GM21423 (cell line): ENCODE data around the gene YDJC.
"Not testable (repeated sequence)": the region's sequence is repeated elsewhere in the genome, so short reads cannot be mapped to it uniquely, and the experiment has no call there.

Experiments
- ATAC-seq: cut with Tn5 transposase; IDR thresholded peaks from one replicate; pipeline ENCODE4 v1.9.1; 2021; ENCODE audit warnings: mild to moderate bottlenecking, moderate library complexity; ENCODE audit not compliant: unreplicated experiment

YDJC gene

DNA sequence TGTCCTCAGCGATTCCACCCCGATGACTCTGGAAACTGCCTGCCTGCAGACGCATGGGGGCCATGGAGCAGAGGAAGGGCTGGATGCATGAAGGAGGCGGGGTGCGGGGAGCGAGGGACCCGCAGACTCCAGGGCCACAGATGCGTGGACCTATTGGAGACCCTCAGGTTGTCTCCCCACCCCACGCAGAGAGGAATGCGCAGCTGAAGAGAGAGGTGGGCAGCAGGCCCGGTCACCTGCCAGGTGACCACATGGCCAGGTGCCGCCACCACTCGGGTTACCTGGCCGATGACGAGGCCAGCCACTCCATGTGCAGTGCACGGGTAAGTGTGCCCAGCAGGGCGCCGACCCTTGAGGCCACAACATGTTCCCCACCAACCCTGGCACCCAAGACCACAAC is 3.1 kb upstream of the YDJC start:
- no peak for ATAC-seq

DNA sequence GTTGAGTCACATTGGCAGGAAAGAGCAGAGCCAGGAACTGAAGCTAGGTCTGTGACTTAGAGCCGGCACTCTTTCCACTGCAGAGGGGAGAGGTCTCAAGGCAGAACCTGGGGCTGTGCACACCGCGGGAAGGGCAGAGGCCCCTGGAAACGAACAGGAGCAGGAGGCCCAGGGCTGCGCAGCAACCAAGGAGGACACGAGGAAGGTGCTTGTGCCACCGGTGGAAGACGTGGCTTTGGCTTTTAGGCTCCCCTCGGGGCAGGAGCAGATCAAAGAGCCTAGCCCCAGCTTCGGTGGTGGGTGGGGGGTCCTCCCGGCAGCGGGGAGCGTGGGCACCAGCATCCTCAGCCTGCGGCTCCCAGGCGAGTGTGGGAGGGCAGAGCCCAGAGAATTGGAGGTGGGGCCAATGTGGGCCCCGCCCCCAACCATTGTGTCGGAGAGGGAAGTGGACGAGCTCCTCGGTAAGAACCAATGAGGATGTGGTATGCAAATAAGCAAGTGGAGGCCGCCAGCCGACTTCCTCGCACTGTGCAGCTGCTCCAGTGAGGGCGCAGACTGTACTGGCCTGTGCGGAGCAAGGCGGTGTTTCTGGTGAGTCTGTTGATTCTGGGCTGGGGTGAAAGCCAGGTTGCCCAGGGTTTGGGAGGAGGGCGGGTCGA is 2.5 kb upstream of the YDJC start, which contains the start of gene CCDC116:
CCDC116 (plus strand) TSS at position 524 of the 659 bp plus-strand sequence. CDS start 422 bp downstream, outside the sequence.
- ATAC-seq = no peak

DNA sequence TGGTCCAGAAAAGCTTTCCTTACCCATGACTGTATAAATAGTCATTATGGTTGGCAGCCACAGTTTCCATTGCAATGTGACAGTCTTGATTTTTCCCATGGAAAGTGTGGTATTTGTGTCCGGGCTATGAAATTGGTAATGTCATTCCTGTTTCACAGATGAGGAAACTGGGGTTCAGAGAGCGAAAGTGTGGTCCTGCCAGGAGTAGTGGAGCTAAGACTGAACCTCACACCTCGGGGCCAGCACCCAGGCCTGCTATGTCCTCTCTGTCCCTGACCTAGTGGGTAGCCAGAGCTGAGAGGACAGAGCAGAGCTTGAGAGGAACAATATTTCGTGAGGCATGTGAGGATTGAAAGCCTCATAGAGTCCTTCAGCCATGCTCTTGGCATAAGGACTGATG is 1.2 kb upstream of the YDJC start:
- ATAC-seq = no peak

DNA sequence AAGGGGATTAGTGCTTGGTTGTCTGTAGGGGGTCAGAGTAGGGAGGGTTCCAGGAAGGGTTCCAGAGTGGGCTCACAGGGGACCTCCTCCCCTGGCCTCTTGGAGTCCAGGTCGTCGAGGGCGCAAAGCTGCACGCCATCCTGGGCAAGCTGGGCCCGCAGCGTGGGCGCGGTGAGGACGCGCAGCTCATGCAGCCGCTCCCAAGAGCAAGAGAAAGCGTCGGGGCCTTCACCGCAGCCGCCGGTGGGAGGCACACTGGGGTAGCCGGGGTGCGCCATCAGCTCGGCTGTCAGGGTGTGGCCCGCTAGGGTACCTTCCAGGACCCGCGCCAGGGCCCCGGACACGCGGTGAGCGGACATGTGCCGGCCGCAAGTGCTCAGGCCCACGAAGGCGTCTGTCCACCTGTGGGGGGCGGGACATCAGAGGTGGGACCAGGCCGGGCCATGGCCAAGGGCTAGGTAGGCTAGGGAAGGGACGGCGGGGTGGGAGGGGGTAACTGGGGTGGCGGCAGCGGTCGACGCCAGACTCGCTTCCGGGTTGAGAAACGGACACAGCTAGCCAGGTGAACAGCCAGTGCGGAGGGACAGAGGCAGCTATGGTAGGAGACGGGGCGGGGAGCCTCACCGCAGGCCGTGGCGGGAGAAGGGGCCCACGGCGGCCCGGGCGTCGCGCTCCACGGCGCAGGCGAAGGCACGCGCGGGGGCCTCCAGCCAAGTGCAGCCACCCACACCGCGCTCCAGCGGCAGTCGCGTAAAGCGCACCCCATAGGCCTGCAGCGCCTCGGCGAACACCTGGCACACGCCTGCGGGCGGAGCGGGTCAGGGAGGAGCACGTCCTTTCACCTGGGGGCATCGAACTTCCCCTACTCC is 1.2 kb downstream of the YDJC start:
- ATAC-seq = no peak

DNA sequence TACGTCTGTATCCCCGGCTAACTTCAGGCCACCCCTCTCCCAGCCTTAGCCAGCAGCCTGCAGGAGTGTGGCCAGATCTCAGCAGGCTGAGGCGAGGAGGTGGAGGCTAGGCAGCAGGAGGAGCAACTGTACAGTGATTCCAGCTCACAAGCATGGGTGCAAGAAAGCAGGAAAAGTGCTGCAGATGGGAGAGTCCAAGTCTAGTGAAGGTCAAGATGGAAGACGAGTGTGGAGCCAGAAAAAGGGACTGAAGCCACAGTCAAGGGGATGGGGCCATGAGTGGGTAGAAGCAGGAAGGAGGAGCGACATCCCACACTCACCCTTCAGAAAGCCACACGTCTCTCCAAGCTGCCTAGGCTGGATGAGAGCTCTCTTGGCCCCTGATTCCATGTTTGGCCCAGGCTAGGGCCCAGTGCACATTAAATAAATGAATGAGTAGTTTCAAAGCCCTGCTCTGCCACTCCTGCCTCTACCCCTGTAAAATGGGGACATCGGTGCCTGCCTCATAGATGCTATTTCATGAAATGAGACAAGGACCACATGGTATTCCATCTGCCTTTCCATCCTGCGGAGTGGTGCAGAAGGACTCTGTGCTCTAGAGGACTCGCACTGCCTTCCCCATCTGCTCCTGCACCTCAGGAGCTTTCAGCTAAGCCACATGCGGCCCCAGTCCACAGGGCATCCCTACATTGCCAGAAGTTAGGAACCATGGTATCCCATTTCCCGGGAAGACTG is 2.9 kb downstream of the YDJC start:
- ATAC-seq = no peak

DNA sequence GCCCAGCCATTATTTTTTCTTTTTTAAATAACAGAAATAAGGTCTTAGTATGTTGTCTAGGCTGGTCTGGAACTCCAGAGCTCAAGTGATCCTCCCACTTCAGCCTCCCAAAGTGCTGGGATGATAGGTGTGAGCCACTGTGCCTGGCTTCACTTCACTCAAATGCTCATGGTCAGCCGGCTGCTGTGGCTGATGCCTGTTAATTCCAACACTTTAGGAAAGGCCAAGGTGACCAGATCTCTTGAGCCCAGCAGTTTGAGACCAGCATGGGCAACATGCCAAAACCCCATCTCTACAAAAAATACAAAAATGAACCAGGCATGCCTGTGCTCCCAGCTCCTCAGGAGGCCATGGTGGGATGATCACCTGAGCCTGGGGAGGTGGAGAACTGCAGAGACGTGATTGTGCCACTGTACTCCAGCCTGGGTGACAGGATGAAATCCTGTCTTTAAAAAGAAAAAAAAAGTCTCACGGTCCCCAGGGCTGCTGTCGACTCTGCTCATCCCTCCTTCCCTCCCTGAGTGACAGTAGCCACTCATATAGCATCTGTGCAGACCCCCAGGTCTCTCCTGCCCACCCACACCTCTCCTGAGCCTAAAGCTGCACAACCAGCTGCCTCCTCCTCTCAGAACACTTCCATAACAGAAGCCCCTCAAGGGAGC is 3.6 kb downstream of the YDJC start:
- ATAC-seq = no peak

DNA sequence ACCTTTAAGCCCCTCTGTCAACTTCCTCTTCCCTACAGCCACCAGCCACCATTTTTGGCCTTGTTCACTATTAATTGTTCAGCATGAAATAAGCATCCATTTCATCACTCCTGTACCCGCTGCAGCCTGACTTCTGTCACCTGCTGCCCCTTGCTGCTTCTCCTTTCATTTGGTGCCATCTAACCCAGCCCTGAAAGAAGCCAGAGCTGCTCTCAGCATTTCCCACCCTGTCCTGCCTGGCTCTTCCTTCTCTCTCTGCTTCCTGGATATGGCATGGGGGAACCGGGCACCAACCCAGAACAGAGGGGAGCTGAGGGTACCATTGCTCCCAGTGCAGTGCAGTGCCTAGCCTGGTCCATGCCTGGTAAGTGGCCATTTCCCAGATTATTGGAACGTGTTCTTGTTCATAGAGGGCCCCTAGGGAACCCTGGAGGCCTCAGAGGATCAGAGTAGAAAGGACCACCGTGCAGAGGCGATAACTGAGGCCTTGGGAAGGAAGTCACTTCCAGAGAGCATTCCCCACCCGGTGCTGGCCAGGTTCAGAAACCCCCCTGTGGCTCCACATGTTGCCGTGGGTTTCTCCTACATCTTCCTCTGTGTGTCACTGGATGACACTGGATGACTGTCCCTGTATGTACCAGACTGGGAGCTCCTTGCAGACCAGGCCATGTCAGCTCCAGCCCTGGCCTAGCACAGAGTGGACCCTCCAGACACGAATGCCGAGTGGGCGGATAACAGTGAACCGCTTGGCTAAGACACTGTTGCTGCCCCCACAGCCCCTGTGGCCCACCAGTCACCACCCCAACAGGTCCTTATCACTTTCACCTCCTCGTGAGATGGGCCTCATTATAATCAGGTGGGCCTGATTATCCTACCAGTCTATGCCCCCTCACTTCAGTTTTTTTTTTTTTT is 4.7 kb downstream of the YDJC start:
- ATAC-seq = no peak

DNA sequence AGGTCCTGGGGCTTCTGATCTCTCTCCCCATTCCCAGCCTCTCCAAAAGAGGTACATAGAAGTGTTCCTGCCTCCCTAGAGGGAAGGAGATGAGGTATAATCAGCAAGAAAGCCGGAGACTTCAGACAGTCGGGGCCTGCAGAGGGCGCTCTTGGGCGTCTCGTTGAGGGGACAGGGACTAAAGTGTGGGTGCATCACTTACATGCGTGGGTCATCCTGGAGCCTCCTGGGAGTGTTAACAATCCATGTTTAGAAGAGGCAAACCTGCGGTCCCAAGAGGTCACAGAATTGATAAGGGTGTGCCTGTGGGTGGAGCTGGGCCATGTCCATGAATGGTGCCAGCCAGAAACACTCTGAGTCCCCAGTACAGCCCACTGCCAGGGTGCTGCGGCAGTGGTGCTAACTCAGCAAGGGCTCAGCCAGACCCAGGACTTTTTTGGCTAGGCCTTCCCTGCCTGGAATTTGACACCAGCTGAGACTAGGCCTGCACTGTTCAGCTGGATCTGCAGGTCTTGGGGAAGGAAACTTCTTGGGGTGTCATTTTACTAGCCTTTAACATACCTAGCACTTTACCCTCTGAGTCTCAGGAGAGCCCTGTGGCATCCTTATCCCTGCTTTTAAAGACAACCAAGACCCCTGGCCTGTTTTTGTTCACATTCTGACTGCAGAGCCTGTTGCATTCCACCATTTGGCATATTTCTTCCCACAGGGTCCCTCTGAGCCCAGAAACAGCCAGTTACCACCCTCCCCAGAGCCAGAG is 5.5 kb downstream of the YDJC start:
- ATAC-seq = no peak

DNA sequence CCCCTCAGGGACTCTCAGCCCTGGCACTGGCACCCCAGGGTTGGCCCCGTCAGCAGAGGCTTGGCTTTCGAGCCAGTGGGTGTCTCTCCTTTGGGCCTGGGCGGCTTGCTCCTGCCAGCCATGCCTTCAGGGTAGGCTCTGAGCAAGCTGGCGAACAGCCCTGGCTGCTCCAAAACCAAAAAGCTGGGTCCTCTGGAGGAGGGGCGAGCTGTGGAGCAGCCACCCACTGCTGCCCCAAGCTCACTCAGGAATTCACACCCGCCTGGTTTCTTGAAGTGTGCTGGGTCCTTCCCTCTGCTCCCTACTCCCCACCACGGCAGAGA is 6.2 kb downstream of the YDJC start:
- no peak for ATAC-seq

DNA sequence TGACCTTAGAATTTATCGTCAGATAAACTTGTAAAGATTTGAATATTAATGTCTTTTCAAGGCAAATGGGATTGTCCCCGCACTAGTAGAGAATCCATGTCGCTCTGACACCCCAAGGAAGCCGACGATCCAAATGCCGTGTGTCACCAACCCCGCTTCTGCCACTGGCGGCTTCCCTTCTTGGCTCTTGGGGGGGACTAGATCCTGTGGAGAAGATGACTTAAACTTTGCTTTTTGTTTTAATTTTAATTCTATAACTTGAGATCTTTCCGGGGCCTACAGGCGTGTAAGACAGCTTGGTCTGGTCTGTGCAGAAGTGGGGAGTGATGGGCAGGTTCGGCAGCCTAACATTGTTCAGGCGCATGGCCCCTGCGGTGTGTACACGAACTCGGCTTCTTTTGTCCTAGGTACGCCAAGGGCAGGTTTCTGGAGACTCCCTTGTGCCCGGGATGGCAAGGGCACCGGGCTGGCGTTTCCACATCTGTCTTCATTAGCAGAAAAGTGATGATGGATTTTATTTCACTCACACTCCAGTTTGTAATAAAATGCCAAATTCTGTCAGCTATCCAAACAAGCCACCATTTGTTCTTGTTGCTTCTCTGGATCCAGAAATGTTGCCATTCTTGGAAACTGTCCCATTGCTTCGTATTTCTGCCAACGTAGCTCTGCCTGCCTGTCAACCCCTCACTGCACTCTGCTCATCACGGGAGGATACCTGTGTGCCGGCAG is 6.7 kb downstream of the YDJC start:
- no peak for ATAC-seq

DNA sequence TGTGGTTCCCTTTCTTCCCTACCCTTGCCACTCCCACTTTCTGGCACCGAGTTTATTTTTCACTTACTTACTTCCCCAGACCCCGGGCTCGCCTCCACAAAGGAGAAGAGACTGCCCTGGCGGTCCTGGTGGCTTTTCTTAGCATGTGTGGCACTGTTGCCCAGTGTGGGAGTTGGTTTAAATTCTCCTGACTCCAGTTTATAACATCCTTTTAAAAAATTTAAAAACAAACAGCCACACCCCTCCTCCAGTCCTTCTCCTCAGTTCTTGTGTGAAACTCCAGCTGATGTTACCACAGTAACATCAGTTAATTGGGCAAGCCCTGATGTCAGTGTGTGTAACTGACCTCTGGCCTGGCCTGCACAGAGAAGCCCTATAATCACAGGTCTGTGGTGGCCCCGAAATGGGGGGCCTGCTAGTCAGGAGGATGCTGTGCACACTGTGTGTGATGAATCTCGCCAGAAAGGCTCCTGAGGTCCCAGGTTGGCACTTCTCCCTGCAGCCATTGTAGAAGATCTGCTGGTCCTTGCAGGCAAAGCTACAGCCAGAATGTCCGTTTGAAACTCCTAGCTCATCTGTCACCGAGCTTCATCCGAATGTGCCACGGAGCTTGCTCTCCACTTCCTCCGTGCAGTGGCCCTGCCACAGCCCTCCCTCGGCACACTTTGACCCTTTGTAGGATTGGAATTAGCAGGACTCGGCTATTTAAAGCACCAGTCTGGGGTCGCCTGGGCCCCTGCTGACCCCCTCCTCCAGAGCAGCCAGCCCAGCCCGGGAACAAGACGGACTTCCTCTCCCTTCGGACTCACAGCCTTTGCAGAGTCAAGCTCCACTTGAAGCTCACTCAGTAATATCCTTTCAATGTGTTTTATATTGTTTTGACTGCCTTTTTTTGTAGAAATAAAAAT is 7.6 kb downstream of the YDJC start:
- no peak for ATAC-seq

DNA sequence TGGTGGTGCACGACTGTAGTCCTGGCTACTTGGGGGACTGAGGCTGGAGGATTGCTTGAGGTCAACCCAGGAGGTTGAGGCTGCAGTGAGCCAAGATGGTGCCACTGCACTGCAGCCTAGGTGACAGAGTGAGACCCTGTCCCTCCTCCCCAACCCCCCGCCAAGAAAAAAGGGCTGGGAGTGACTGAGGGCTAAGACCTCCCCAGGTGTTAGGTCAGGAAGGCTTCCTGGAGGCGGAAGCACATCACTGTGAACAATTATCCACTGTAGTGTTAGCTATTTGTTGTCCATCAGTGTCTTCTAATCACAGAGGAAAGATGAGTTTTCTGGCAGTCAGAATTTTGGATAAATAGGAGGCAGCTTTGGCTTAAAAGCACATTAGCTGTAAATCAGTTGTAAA is 8.8 kb downstream of the YDJC start:
- ATAC-seq = no peak

DNA sequence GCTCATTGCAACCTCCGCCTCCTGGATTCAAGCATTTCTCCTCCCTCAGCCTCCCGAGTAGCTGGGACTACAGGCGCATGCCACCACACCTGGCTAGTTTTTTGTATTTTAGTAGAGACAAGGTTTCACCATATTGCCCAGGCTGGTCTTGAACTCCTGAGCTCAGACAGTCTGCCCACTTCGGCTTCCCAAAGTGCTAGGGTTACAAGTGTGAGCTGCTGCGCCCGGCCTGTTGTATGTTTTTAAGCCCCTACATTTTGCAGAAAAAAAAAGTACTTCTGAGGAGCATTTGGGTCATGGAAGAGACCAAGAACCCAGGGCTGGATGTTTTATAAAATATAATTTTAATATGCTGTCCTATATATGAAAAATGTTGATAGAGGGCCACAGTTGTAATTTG is 12.5 kb downstream of the YDJC start:
- not testable (repeated sequence) for ATAC-seq

DNA sequence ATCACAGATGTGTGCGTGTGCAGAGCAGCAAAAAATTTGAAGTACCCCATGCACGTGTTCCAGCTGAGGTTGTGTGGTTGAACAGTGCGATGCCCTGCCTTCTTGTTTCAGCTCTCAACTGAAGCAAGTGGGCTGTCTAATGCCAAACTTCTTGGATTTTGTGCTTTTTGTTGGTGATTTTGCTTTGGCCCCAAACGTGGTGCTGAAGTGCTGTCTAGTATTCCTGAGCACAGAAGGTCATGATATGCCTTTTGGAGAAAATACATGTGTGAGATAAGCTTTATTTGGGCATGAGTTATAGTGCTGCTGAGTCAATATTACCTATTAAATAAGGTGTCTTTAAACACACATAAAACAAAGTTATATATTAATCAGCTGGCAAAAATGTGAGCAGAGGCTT is 14.1 kb downstream of the YDJC start:
- ATAC-seq = no peak

DNA sequence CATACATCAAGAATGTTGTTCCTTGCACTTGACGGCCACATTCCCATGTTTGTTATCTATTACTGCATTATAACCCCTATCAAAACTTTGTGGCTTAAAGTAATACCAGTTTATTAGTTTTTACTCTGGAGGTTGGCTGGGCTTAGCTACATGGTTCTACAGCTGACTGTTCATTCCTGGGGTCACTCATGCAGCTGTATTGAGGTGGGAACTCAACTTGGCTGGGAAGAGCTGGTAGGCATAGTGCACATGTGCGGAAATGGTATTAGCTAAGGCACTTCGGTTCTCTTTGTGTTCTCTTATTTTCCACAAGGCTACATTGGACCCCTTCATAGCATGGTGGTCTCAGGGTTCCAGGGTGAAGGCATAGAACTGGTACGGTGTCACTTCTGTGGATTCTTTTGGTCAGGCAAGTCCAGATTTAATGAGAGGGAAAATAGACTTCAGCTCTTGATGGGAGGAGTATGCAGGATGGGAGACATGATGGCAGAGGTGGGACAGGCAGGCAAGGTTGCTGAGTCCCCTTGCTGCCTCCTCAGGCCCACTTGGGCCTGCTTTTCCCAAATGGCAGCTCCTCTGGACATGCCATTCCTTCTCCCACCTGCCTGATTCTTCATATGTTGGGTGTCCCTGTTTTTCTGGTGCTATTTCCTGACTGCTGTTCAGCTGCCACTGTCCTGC is 16.1 kb downstream of the YDJC start:
- no peak for ATAC-seq

DNA sequence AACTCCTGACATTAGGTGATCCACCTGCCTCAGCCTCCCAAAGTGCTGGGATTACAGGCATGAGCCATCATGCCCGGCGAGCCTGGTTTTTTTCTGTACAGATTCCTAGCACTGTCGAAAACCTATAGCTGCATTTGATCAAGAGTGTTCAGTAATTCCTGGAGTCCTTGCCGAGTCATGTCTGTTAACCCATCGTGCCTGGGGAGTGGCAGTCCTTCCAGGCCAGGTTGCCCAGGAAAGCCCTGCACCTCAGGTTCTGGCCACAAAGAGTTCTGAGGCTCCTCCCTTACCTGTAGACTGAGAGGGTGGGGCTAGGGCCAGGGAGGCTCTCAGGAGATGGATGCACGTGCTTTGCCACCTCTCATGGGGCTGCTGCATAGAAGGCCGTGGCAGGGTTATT is 17.0 kb downstream of the YDJC start:
- no peak for ATAC-seq
